Stimulated activated CD8-positive, alpha-beta memory T cell treated with anti-CD3 and anti-CD28 coated beads, Interleukin-15, amount 100 ng/mL, for 48 hours (primary cell): ENCODE data around the gene ARID5B.

Source experiments
- DNase-seq, 2 donors: peaks; one replicate each; pipeline ENCODE4 v3.0.0-alpha.2; 2020; ENCODE audit warnings: low read depth in 2 of 2

Gene ARID5B

GRCh38 chr10:61987951-61988379 lies 86.5 kb downstream of the ARID5B start:
- DNase-seq, result peak in 1 of 2 donors; percentile 16

- DNase-seq, result no peak
These were observed 88.7 kb downstream of the ARID5B start for GRCh38 chr10:61989995-61990760.

GRCh38 chr10:61990761-61991135 lies 89.2 kb downstream of the ARID5B start:
- no peak for DNase-seq

- no peak for DNase-seq
These were observed 89.7 kb downstream of the ARID5B start for GRCh38 chr10:61991166-61991565.

GRCh38 chr10:61992059-61992460 lies 90.6 kb downstream of the ARID5B start:
- no peak for DNase-seq

GRCh38 chr10:61992671-61993668 lies 91.5 kb downstream of the ARID5B start:
- DNase-seq, result peak; percentile 4 to 21

GRCh38 chr10:61993711-61994401 lies 92.4 kb downstream of the ARID5B start:
- DNase-seq, result no peak

GRCh38 chr10:61994405-61995219 lies 93.1 kb downstream of the ARID5B start:
- no peak for DNase-seq

- DNase-seq, result no peak
These were observed 93.7 kb downstream of the ARID5B start for GRCh38 chr10:61995220-61995503.

GRCh38 chr10:61998937-61999336 lies 97.4 kb downstream of the ARID5B start:
- DNase-seq, result no peak

- DNase-seq, result no peak
These were observed 98.6 kb downstream of the ARID5B start for GRCh38 chr10:62000037-62000603.

- DNase-seq, result no peak
These were observed 99.2 kb downstream of the ARID5B start for GRCh38 chr10:62000726-62001125.

- no peak for DNase-seq
These were observed 100.4 kb downstream of the ARID5B start for GRCh38 chr10:62001898-62002297.

- no peak for DNase-seq
These were observed 101.3 kb downstream of the ARID5B start for GRCh38 chr10:62002753-62003152.

GRCh38 chr10:62004042-62004441 lies 102.5 kb downstream of the ARID5B start:
- DNase-seq, result no peak

GRCh38 chr10:62005281-62005680 lies 103.8 kb downstream of the ARID5B start:
- no peak for DNase-seq

- DNase-seq, result no peak
These were observed 104.2 kb downstream of the ARID5B start for GRCh38 chr10:62005687-62006086.

GRCh38 chr10:62007145-62007544 lies 105.6 kb downstream of the ARID5B start:
- no peak for DNase-seq

- DNase-seq, result no peak
These were observed 106.7 kb downstream of the ARID5B start for GRCh38 chr10:62008196-62008595.

GRCh38 chr10:62008946-62009345 lies 107.4 kb downstream of the ARID5B start:
- no peak for DNase-seq

GRCh38 chr10:62010366-62010765 lies 108.9 kb downstream of the ARID5B start:
- no peak for DNase-seq
